Neural cell (in vitro differentiated cells): Measurements from ENCODE around the gene RGS3. TPM values are rescaled to one million over a fixed set of nuclear protein-coding genes. Genes with fewer than 3 reads are reported as not detected.

Experiments used
- H2AFZ ChIP-seq: fragments of 200-600, 300-800 bp; sonication (generic), shearing (Covaris generic); 2 replicates; pipeline ENCODE4 v1.6.0; 2014; ENCODE audit warnings: low read depth, mild to moderate bottlenecking, antibody characterized with exemption, low read length, moderate library complexity
- H3F3A ChIP-seq: fragments of 200-600 bp; shearing (Covaris generic); 2 replicates; pipeline ENCODE4 v1.6.1; 2016; ENCODE audit warnings: mild to moderate bottlenecking, moderate library complexity, mixed read lengths, antibody characterized with exemption, low read length; ENCODE audit not compliant: insufficient read depth, poor library complexity, severe bottlenecking
- H3K27ac ChIP-seq: fragments of 200-600, 300-800 bp; sonication (generic), shearing (Covaris generic); 2 replicates; pipeline ENCODE4 v1.5.1; 2014; ENCODE audit warnings: mild to moderate bottlenecking, low read length, moderate library complexity
- H3K27me3 ChIP-seq: fragments of 300-800, 200-600 bp; sonication (generic), shearing (Covaris generic); 2 replicates; pipeline ENCODE4 v1.6.0; 2014; ENCODE audit warnings: mild to moderate bottlenecking, low read depth, low read length, moderate library complexity; ENCODE audit not compliant: insufficient read depth
- H3K36me3 ChIP-seq: fragments of 300-800, 200-600 bp; sonication (generic), shearing (Covaris generic); 2 replicates; pipeline ENCODE4 v1.5.1; 2014; ENCODE audit warnings: mild to moderate bottlenecking, antibody characterized with exemption, low read length, moderate library complexity; ENCODE audit not compliant: insufficient read depth
- H3K4me2 ChIP-seq: fragments of 300-800, 200-600 bp; sonication (generic), shearing (Covaris generic); 2 replicates; pipeline ENCODE4 v1.6.0; 2014; ENCODE audit warnings: mild to moderate bottlenecking, low read length
- H3K4me3 ChIP-seq: fragments of 300-800, 200-600 bp; sonication (generic), shearing (Covaris generic); 2 replicates; pipeline ENCODE4 v1.5.1; 2014; ENCODE audit warnings: mild to moderate bottlenecking, low read length, moderate library complexity
- H3K79me2 ChIP-seq: fragments of 200-600 bp; shearing (Covaris generic); replicated peaks from 2 replicates; pipeline ENCODE4 v1.6.0; 2014; ENCODE audit warnings: mild to moderate bottlenecking, low read length, moderate library complexity; ENCODE audit not compliant: insufficient read depth
- H3K9ac ChIP-seq: fragments of 300-800, 200-600 bp; sonication (generic), shearing (Covaris generic); 2 replicates; pipeline ENCODE4 v1.6.1; 2016; ENCODE audit warnings: mild to moderate bottlenecking, low read length, mixed read lengths
- H3K9me2 ChIP-seq: fragments of 200-600 bp; shearing (Covaris generic); 2 replicates; pipeline ENCODE4 v1.6.1; 2016; ENCODE audit warnings: mild to moderate bottlenecking, low read length, mixed read lengths; ENCODE audit not compliant: insufficient read depth
- H3K9me3 ChIP-seq: fragments of 200-600, 300-800 bp; sonication (generic), shearing (Covaris generic); 2 replicates; pipeline ENCODE4 v1.6.1; 2016; ENCODE audit warnings: mild to moderate bottlenecking, mixed run types, low read length, moderate library complexity, mixed read lengths
- H4K20me1 ChIP-seq: fragments of 200-600 bp; shearing (Covaris generic); 2 replicates; pipeline ENCODE4 v1.6.1; 2016; ENCODE audit warnings: mild to moderate bottlenecking, mixed run types; ENCODE audit not compliant: insufficient read depth
- CTCF ChIP-seq: fragments of 450-650 bp; IDR thresholded peaks from 2 replicates; pipeline ENCODE4 v1.5.1; 2014; ENCODE audit warnings: antibody characterized with exemption, mild to moderate bottlenecking, moderate library complexity; ENCODE audit not compliant: poor library complexity, severe bottlenecking
- EP300 ChIP-seq: fragments of 450-650 bp; conservative IDR thresholded peaks from 2 replicates; pipeline ENCODE4 v1.6.1; 2014; ENCODE audit warnings: antibody characterized with exemption, mild to moderate bottlenecking, moderate library complexity; ENCODE audit not compliant: poor library complexity, severe bottlenecking
- EZH2 ChIP-seq: fragments of 200-600, 300-800 bp; shearing (Covaris generic), sonication (generic); IDR thresholded peaks from 2 replicates; pipeline ENCODE4 v1.6.1; 2014; ENCODE audit warnings: antibody characterized with exemption, low read length, borderline replicate concordance, mild to moderate bottlenecking; ENCODE audit not compliant: insufficient read depth, poor library complexity, severe bottlenecking
- MXI1 ChIP-seq: fragments of 450-650 bp; conservative IDR thresholded peaks from 2 replicates; pipeline ENCODE4 v1.6.1; 2014; ENCODE audit warnings: antibody characterized with exemption, mild to moderate bottlenecking; ENCODE audit not compliant: poor library complexity, severe bottlenecking
- POLR2AphosphoS5 ChIP-seq: IDR thresholded peaks from 2 replicates; pipeline ENCODE4 v1.6.1; 2012
- RAD21 ChIP-seq: fragments of 450-650 bp; conservative IDR thresholded peaks from 2 replicates; pipeline ENCODE4 v1.6.1; 2014; ENCODE audit warnings: antibody characterized with exemption, mild to moderate bottlenecking, moderate library complexity
- REST ChIP-seq: IDR thresholded peaks from 2 replicates; pipeline ENCODE4 v1.6.1; 2012; ENCODE audit warnings: borderline replicate concordance
- SMC3 ChIP-seq: fragments of 450-650 bp; conservative IDR thresholded peaks from 2 replicates; pipeline ENCODE4 v1.6.1; 2014; ENCODE audit warnings: antibody characterized with exemption, mild to moderate bottlenecking, moderate library complexity; ENCODE audit not compliant: poor library complexity
- TAF1 ChIP-seq: IDR thresholded peaks from 2 replicates; pipeline ENCODE4 v1.6.1; 2012; ENCODE audit warnings: low read depth
- polyA plus RNA-seq: library from polyadenylated mRNA; depleted of rRNA; stranded (reverse); fragments of >200 nt; gene quantifications from 2 replicates; pipeline ENCODE4 v1.2.3, GENCODE V29; 2014

Gene RGS3
- polyA plus RNA-seq, 1 donor from 2014 or later, result 25.3 TPM

GRCh38 chr9:113644321-113644720, 180.8 kb downstream of the RGS3 start:
- Histone ChIP-seq H3K27ac (no peak overlapping the region), H3K9ac (no peak overlapping the region), H3K36me3 (no peaks in the 10 kb centered on the region), H3K9me3 (no peaks in the 10 kb centered on the region), H2AFZ (no peak overlapping the region), H3K9me2 (no peaks in the 10 kb centered on the region), H3K4me2 (no peak overlapping the region), H3K4me3 (no peak overlapping the region), H3K79me2 (no peaks in the 10 kb centered on the region), H4K20me1 (no peaks in the 10 kb centered on the region), H3F3A (no peaks in the 10 kb centered on the region), H3K27me3 (no peaks in the 10 kb centered on the region)
- no peak for TF ChIP-seq CTCF
- no peak for TF ChIP-seq SMC3
- TF ChIP-seq EZH2, result no peak
- TF ChIP-seq REST, result no peak
- TF ChIP-seq POLR2AphosphoS5, result no peak
- TF ChIP-seq TAF1, result no peak

- Histone ChIP-seq H3K79me2 (no peaks in the 10 kb centered on the region), H3K27me3 (no peaks in the 10 kb centered on the region), H3K9me2 (no peaks in the 10 kb centered on the region), H3F3A (no peaks in the 10 kb centered on the region), H2AFZ (no peak overlapping the region), H3K4me3 (no peak overlapping the region), H3K27ac (no peak overlapping the region), H4K20me1 (no peaks in the 10 kb centered on the region), H3K36me3 (no peaks in the 10 kb centered on the region), H3K4me2 (no peak overlapping the region), H3K9ac (no peak overlapping the region), H3K9me3 (no peaks in the 10 kb centered on the region)
- no peak for TF ChIP-seq REST
- no peak for TF ChIP-seq RAD21
- no peak for TF ChIP-seq TAF1
- TF ChIP-seq POLR2AphosphoS5, result no peak
- TF ChIP-seq MXI1, result no peak
- no peak for TF ChIP-seq EP300
Measured at GRCh38 chr9:113645227-113645977, 181.9 kb downstream of the RGS3 start.
